GM23248 (cell line): Measurements from ENCODE around the gene TLL1. TPM values are rescaled to one million over a fixed set of nuclear protein-coding genes. Genes with fewer than 3 reads are reported as not detected.

Experiments used
- DNase-seq: peaks from one replicate; pipeline ENCODE4 v3.0.0-alpha.2; 2015
- H2AFZ ChIP-seq: fragments of 200-600 bp; sonication (generic); 2 replicates; pipeline ENCODE4 v1.6.1; 2016; ENCODE audit warnings: antibody characterized with exemption
- H3F3A ChIP-seq: fragments of 200-600 bp; sonication (generic); 2 replicates; pipeline ENCODE4 v1.6.1; 2016; ENCODE audit warnings: mild to moderate bottlenecking, antibody characterized with exemption, mixed run types; ENCODE audit not compliant: insufficient read depth
- H3K27ac ChIP-seq: fragments of 200-600 bp; sonication (generic); 2 replicates; pipeline ENCODE4 v1.5.1; 2016; ENCODE audit warnings: mild to moderate bottlenecking
- H3K27me3 ChIP-seq: fragments of 200-600 bp; sonication (generic); replicated peaks from 2 replicates; pipeline ENCODE4 v1.6.1; 2016; ENCODE audit warnings: mild to moderate bottlenecking; ENCODE audit not compliant: insufficient read depth
- H3K36me3 ChIP-seq: fragments of 200-600 bp; sonication (generic); 2 replicates; pipeline ENCODE4 v1.6.1; 2016; ENCODE audit warnings: low read depth, mild to moderate bottlenecking
- H3K4me1 ChIP-seq: fragments of 200-600 bp; sonication (generic); 2 replicates; pipeline ENCODE4 v1.6.1; 2016; ENCODE audit warnings: mild to moderate bottlenecking; ENCODE audit not compliant: insufficient read depth
- H3K4me2 ChIP-seq: fragments of 200-600 bp; sonication (generic); one replicate; pipeline ENCODE4 v1.6.1; 2016; ENCODE audit warnings: mild to moderate bottlenecking; ENCODE audit not compliant: unreplicated experiment
- H3K4me3 ChIP-seq: fragments of 200-600 bp; sonication (generic); 2 replicates; pipeline ENCODE4 v1.5.1; 2016; ENCODE audit warnings: mild to moderate bottlenecking
- H3K79me2 ChIP-seq: fragments of 200-600 bp; sonication (generic); 2 replicates; pipeline ENCODE4 v1.6.1; 2016; ENCODE audit warnings: mild to moderate bottlenecking; ENCODE audit not compliant: insufficient read depth
- H3K9ac ChIP-seq: fragments of 200-600 bp; sonication (generic); 2 replicates; pipeline ENCODE4 v1.6.1; 2016; ENCODE audit warnings: mild to moderate bottlenecking
- H3K9me2 ChIP-seq: fragments of 200-600 bp; sonication (generic); 2 replicates; pipeline ENCODE4 v1.6.1; 2016; ENCODE audit warnings: mixed run types, mild to moderate bottlenecking, moderate library complexity; ENCODE audit not compliant: insufficient read depth
- H3K9me3 ChIP-seq: fragments of 200-600 bp; sonication (generic); one replicate; pipeline ENCODE4 v1.6.1; 2017; ENCODE audit warnings: low read depth
- H4K20me1 ChIP-seq: fragments of 200-600 bp; sonication (generic); 2 replicates; pipeline ENCODE4 v1.6.0; 2016; ENCODE audit not compliant: insufficient read depth
- EZH2 ChIP-seq: fragments of 200-600 bp; sonication (generic); IDR thresholded peaks from 2 replicates; pipeline ENCODE4 v1.6.1; 2018; ENCODE audit warnings: antibody characterized with exemption, mild to moderate bottlenecking; ENCODE audit not compliant: insufficient read depth, poor library complexity, severe bottlenecking
- EZH2phosphoT487 ChIP-seq: fragments of 200-600 bp; sonication (generic); IDR thresholded peaks from 2 replicates; pipeline ENCODE4 v1.6.1; 2018; ENCODE audit warnings: antibody characterized with exemption, moderate library complexity, mild to moderate bottlenecking, low read depth; ENCODE audit not compliant: insufficient read depth
- WGBS, 2 experiments: methylation state at CpG; one replicate each; pipeline ENCODE4 v1.1.6; 2015 to 2017; ENCODE audit warnings: low lambda C conversion rate in 2 of 2, low coverage in 1 of 2; ENCODE audit errors: missing lambda C conversion rate in 2 of 2; 5-methylcytosine and 5-hydroxymethylcytosine counted together
- in situ Hi-C: fragments of 300-500 bp; cut with MboI; formaldehyde crosslinking; loops from 2 replicates; pipeline ENCODE4 v1.15.0; 2020
- polyA plus RNA-seq: library from polyadenylated mRNA; unstranded; fragments of >200 nt; fragmentation: Nextera tagmentation; extraction: Ambion mirVana; gene quantifications from 2 replicates; pipeline ENCODE4 v1.2.1, GENCODE V29; 2016
- total RNA-seq: library from RNA; depleted of rRNA; stranded (reverse); fragments of >200 nt; shearing (Covaris generic); gene quantifications from 2 replicates; pipeline ENCODE4 v1.2.3, GENCODE V29; 2014

The TLL1 gene
- total and polyA plus RNA-seq, 2 experiments from 2014 or later, result not detected

- no peak overlapping the region for H3K27ac ChIP-seq
- no peaks in the 10 kb centered on the region for H3K9me2 ChIP-seq
- H3K9me3 ChIP-seq, result no peaks in the 10 kb centered on the region
- no peak overlapping the region for H3K4me3 ChIP-seq
- no peaks in the 10 kb centered on the region for H3K27me3 ChIP-seq
- H3F3A ChIP-seq, result no peaks in the 10 kb centered on the region
- in situ Hi-C loops, result no loop called here
- H3K36me3 ChIP-seq, result no peaks in the 10 kb centered on the region
- H4K20me1 ChIP-seq, result no peaks in the 10 kb centered on the region
- H3K79me2 ChIP-seq, result no peaks in the 10 kb centered on the region
- H3K4me2 ChIP-seq, result no peak overlapping the region
- WGBS, 2 experiments, result 39 to 43% methylated on average over 6 of the region's 6 CpGs
- H3K9ac ChIP-seq, result no peak overlapping the region
- no peak overlapping the region for H2AFZ ChIP-seq
- TF ChIP-seq EZH2 (no peak), EZH2phosphoT487 (no peak)
- H3K4me1 ChIP-seq, result no peaks in the 10 kb centered on the region
- DNase-seq, result no peak
Measured at GRCh38 chr4:165926307-165926706, 53.3 kb downstream of the TLL1 start.

- H3K9me2 ChIP-seq, result no peaks in the 10 kb centered on the region
- 27 to 34% methylated on average over 3 of the region's 3 CpGs for WGBS, 2 experiments
Measured at GRCh38 chr4:165927366-165927765, 54.3 kb downstream of the TLL1 start.

GRCh38 chr4:165927815-165928214 is 54.8 kb downstream of the TLL1 start:
- H3K4me3 ChIP-seq, result no peak overlapping the region
- H3K9me3 ChIP-seq, result no peaks in the 10 kb centered on the region
- DNase-seq, result no peak
- H3F3A ChIP-seq, result no peaks in the 10 kb centered on the region
- H2AFZ ChIP-seq, result no peak overlapping the region
- H3K4me1 ChIP-seq, result no peaks in the 10 kb centered on the region
- no peaks in the 10 kb centered on the region for H4K20me1 ChIP-seq
- H3K9me2 ChIP-seq, result no peaks in the 10 kb centered on the region
- H3K9ac ChIP-seq, result no peak overlapping the region
- no peak overlapping the region for H3K27ac ChIP-seq
- H3K4me2 ChIP-seq, result no peak overlapping the region
- 43 to 46% methylated on average over 3 of the region's 3 CpGs for WGBS, 2 experiments
- no peaks in the 10 kb centered on the region for H3K79me2 ChIP-seq
- TF ChIP-seq EZH2 (no peak), EZH2phosphoT487 (no peak)
- in situ Hi-C loops, result no loop called here
- no peaks in the 10 kb centered on the region for H3K36me3 ChIP-seq
- no peaks in the 10 kb centered on the region for H3K27me3 ChIP-seq

More at GRCh38 chr4:165927366-165927765, 54.3 kb downstream of the TLL1 start:
- no peak overlapping the region for H3K9ac ChIP-seq
- no peaks in the 10 kb centered on the region for H3K79me2 ChIP-seq
- H3K4me1 ChIP-seq, result no peaks in the 10 kb centered on the region
- no peaks in the 10 kb centered on the region for H3K36me3 ChIP-seq
- H3K27me3 ChIP-seq, result no peaks in the 10 kb centered on the region
- DNase-seq, result no peak
- TF ChIP-seq EZH2 (no peak), EZH2phosphoT487 (no peak)
- no peaks in the 10 kb centered on the region for H3F3A ChIP-seq
- H3K27ac ChIP-seq, result no peak overlapping the region
- no peak overlapping the region for H2AFZ ChIP-seq
- H3K4me2 ChIP-seq, result no peak overlapping the region
- H3K4me3 ChIP-seq, result no peak overlapping the region
- no peaks in the 10 kb centered on the region for H4K20me1 ChIP-seq
- in situ Hi-C loops, result no loop called here
- H3K9me3 ChIP-seq, result no peaks in the 10 kb centered on the region

GRCh38 chr4:165928601-165929000 is 55.6 kb downstream of the TLL1 start:
- WGBS, 2 experiments, result 33 to 43% methylated on average over 2 of the region's 2 CpGs
- in situ Hi-C loops, result no loop called here
- Histone ChIP-seq H3K27me3 (no peaks in the 10 kb centered on the region), H3K36me3 (no peaks in the 10 kb centered on the region), H3F3A (no peaks in the 10 kb centered on the region), H3K79me2 (no peaks in the 10 kb centered on the region), H4K20me1 (no peaks in the 10 kb centered on the region), H3K9me3 (no peaks in the 10 kb centered on the region), H3K27ac (no peak overlapping the region), H2AFZ (no peak overlapping the region), H3K9me2 (no peaks in the 10 kb centered on the region), H3K4me1 (no peaks in the 10 kb centered on the region), H3K4me3 (no peak overlapping the region), H3K9ac (no peak overlapping the region), H3K4me2 (no peak overlapping the region)
- TF ChIP-seq EZH2, result no peak
- DNase-seq, result no peak

- DNase-seq, result no peak
- H3K9me2 ChIP-seq, result no peaks in the 10 kb centered on the region
- H3K27me3 ChIP-seq, result no peaks in the 10 kb centered on the region
- no peak for TF ChIP-seq EZH2
- TF ChIP-seq EZH2phosphoT487, result no peak
- in situ Hi-C loops, result no loop called here
- H3K4me1 ChIP-seq, result no peaks in the 10 kb centered on the region
- no peaks in the 10 kb centered on the region for H3K9me3 ChIP-seq
- H4K20me1 ChIP-seq, result no peaks in the 10 kb centered on the region
- H3K27ac ChIP-seq, result no peak overlapping the region
- no peaks in the 10 kb centered on the region for H3K36me3 ChIP-seq
- H3K79me2 ChIP-seq, result no peaks in the 10 kb centered on the region
- no peak overlapping the region for H3K4me3 ChIP-seq
- no peak overlapping the region for H3K4me2 ChIP-seq
- H3K9ac ChIP-seq, result no peak overlapping the region
- no peaks in the 10 kb centered on the region for H3F3A ChIP-seq
- 2 to 5% methylated on average over 2 of the region's 2 CpGs for WGBS, 2 experiments
- H2AFZ ChIP-seq, result no peak overlapping the region
Measured at GRCh38 chr4:165929662-165930061, 56.6 kb downstream of the TLL1 start.
